Esophagus muscularis mucosa (tissue), 4 donors: ENCODE measurements around the gene LIN28A. TPM values are rescaled to one million over a fixed set of nuclear protein-coding genes. Genes with fewer than 3 reads are reported as not detected.

ENCODE experiments used
- DNase-seq: peaks from one replicate; pipeline ENCODE4 v3.0.0-alpha.2; 2017; ENCODE audit errors: extremely low spot score
- H3K27ac ChIP-seq, 4 donors: fragments of 200-600 bp; sonication (generic); replicated peaks in 1 of 4; 1 replicate in 3 of 4; 2 replicates in 1 of 4; pipeline ENCODE4 v1.5.1; 2016 to 2019; ENCODE audit warnings: mild to moderate bottlenecking in 1 of 4
- H3K27me3 ChIP-seq, 4 donors: fragments of 200-600 bp; sonication (generic); one replicate each; pipeline versions ENCODE4 v1.5.1 to v1.6.0; 2016 to 2019
- H3K36me3 ChIP-seq, 4 donors: fragments of 200-600 bp; sonication (generic); one replicate each; pipeline ENCODE4 v1.5.1; 2016 to 2019
- H3K4me1 ChIP-seq, 4 donors: fragments of 200-600 bp; sonication (generic); one replicate each; pipeline ENCODE4 v1.5.1; 2016 to 2019
- H3K4me3 ChIP-seq, 4 donors: fragments of 200-600 bp; sonication (generic); 1 replicate in 2 of 4; 2 replicates in 2 of 4; pipeline ENCODE4 v1.5.1; 2016 to 2019; ENCODE audit warnings: mild to moderate bottlenecking in 4 of 4, moderate library complexity in 1 of 4
- H3K9me3 ChIP-seq, 4 donors: fragments of 200-600 bp; sonication (generic); 1 replicate in 3 of 4; 2 replicates in 1 of 4; pipeline ENCODE4 v1.5.1; 2016 to 2019
- CTCF ChIP-seq, 3 experiments: fragments of 200-600 bp in 2 of 3; fragments of 450-650 bp in 1 of 3; sonication (generic) in 2 of 3; IDR thresholded peaks; one replicate each; pipeline ENCODE4 v1.5.1; 2017 to 2019; ENCODE audit warnings: antibody characterized with exemption in 3 of 3, mild to moderate bottlenecking in 2 of 3, moderate library complexity in 1 of 3
- EP300 ChIP-seq: sonication (generic); formaldehyde crosslinking; IDR thresholded peaks from one replicate; pipeline ENCODE4 v1.6.1; 2017; ENCODE audit warnings: antibody characterized with exemption
- POLR2A ChIP-seq: fragments of 450-650 bp; IDR thresholded peaks from one replicate; pipeline ENCODE4 v1.6.1; 2017; ENCODE audit warnings: antibody characterized with exemption, moderate library complexity, mild to moderate bottlenecking, low read depth
- POLR2AphosphoS5 ChIP-seq, 2 donors: sonication (generic); formaldehyde crosslinking; IDR thresholded peaks; one replicate each; pipeline ENCODE4 v1.6.1; 2017; ENCODE audit warnings: antibody characterized with exemption in 2 of 2
- WGBS: methylation state at CpG from one replicate; pipeline ENCODE4 v1.1.5; 2018; 5-methylcytosine and 5-hydroxymethylcytosine counted together
- intact Hi-C: fragments of 100-400 bp; cut with DNase I; formaldehyde crosslinking; loops from one replicate; pipeline ENCODE4 v1.15.1; 2023
- total RNA-seq, 4 donors: library from RNA; depleted of rRNA; stranded (reverse); fragments of >200 nt; gene quantifications; one replicate each; pipeline versions ENCODE4 v1.1.0 to v1.2.1, GENCODE V29; 2016

LIN28A gene
- total RNA-seq, 4 donors from 2014 or later: not detected

GRCh38 chr1:26459148-26459547 is 48.5 kb downstream of the LIN28A start:
- no peak overlapping the region for H3K27ac ChIP-seq
- no peak for DNase-seq
- no peaks in the 10 kb centered on the region for H3K9me3 ChIP-seq
- no peaks in the 10 kb centered on the region for H3K4me1 ChIP-seq
- intact Hi-C loops: no loop called here
- TF ChIP-seq POLR2AphosphoS5 (IDR thresholded peaks at IDR 0.05) (no peak), CTCF (IDR thresholded peaks at IDR 0.05) (no peak), EP300 (no peak), POLR2A (no peak)
- H3K4me3 ChIP-seq: no peak overlapping the region
- no peaks in the 10 kb centered on the region for H3K27me3 ChIP-seq
- WGBS: 100% methylated on average over 1 of the region's 1 CpG
- H3K36me3 ChIP-seq: peaks cover 4 to 84% (median 71%) of the 10 kb centered on the region in 4 donors

- intact Hi-C loops: no loop called here
- Histone ChIP-seq H3K36me3 (peaks cover 4 to 84% (median 73%) of the 10 kb centered on the region in 4 donors), H3K27me3 (no peaks in the 10 kb centered on the region), H3K4me1 (no peaks in the 10 kb centered on the region), H3K27ac (no peak overlapping the region), H3K4me3 (no peak overlapping the region), H3K9me3 (no peaks in the 10 kb centered on the region)
- 76% methylated on average over 3 of the region's 3 CpGs for WGBS
- DNase-seq: no peak
- TF ChIP-seq POLR2A (no peak), EP300 (no peak), POLR2AphosphoS5 (IDR thresholded peaks at IDR 0.05) (no peak), CTCF (IDR thresholded peaks at IDR 0.05) (no peak)
Measured at GRCh38 chr1:26459573-26460031, 49.0 kb downstream of the LIN28A start.

- Histone ChIP-seq H3K9me3 (no peaks in the 10 kb centered on the region), H3K27ac (no peak overlapping the region), H3K4me1 (peaks cover 16 to 38% (median 26%) of the 10 kb centered on the region in 4 donors), H3K4me3 (no peak overlapping the region), H3K36me3 (peaks cover 21 to 64% (median 58%) of the 10 kb centered on the region in 4 donors), H3K27me3 (no peaks in the 10 kb centered on the region)
- 100% methylated on average over 1 of the region's 10 CpGs for WGBS
- DNase-seq: no peak
- TF ChIP-seq CTCF (IDR thresholded peaks at IDR 0.05) (no peak), POLR2AphosphoS5 (IDR thresholded peaks at IDR 0.05) (no peak), EP300 (no peak), POLR2A (no peak)
- intact Hi-C loops: no loop called here
Measured at GRCh38 chr1:26468911-26469310, 58.3 kb downstream of the LIN28A start.

GRCh38 chr1:26469558-26469957 is 58.9 kb downstream of the LIN28A start:
- TF ChIP-seq POLR2AphosphoS5 (IDR thresholded peaks at IDR 0.05) (no peak), POLR2A (no peak), CTCF (IDR thresholded peaks at IDR 0.05) (no peak), EP300 (no peak)
- H3K36me3 ChIP-seq: peaks cover 23 to 64% (median 56%) of the 10 kb centered on the region in 4 donors
- intact Hi-C loops: no loop called here
- no peak overlapping the region for H3K27ac ChIP-seq
- H3K4me3 ChIP-seq: no peak overlapping the region
- DNase-seq: no peak
- H3K4me1 ChIP-seq: peaks cover 18 to 44% (median 33%) of the 10 kb centered on the region in 4 donors
- no peaks in the 10 kb centered on the region for H3K27me3 ChIP-seq
- WGBS: 93% methylated on average over 5 of the region's 5 CpGs
- H3K9me3 ChIP-seq: no peaks in the 10 kb centered on the region
